ACC112 (cell line): ENCODE results near the gene PTCD3.

ENCODE experiments used
- H2AFZ ChIP-seq: fragments of 200-600 bp; sonication (generic); one replicate; pipeline ENCODE4 v1.6.0; 2017; ENCODE audit warnings: antibody characterized with exemption, low read length; ENCODE audit not compliant: unreplicated experiment
- H3K27ac ChIP-seq: fragments of 200-600 bp; sonication (generic); 2 replicates; pipeline ENCODE4 v1.5.1; 2014; ENCODE audit warnings: low read depth, mild to moderate bottlenecking, antibody characterized with exemption, low read length, moderate library complexity
- H3K27me3 ChIP-seq: fragments of 200-600 bp; sonication (generic); 2 replicates; pipeline ENCODE4 v1.6.1; 2014; ENCODE audit warnings: mild to moderate bottlenecking, antibody characterized with exemption, low read length, moderate library complexity, mixed read lengths; ENCODE audit not compliant: insufficient read depth
- H3K36me3 ChIP-seq: fragments of 200-600 bp; sonication (generic); 2 replicates; pipeline ENCODE4 v1.6.1; 2016; ENCODE audit warnings: mild to moderate bottlenecking, antibody characterized with exemption, low read length, moderate library complexity, mixed read lengths; ENCODE audit not compliant: insufficient read depth
- H3K4me1 ChIP-seq: fragments of 200-600 bp; sonication (generic); one replicate; pipeline ENCODE4 v1.6.1; 2016; ENCODE audit warnings: low read length, mixed read lengths; ENCODE audit not compliant: insufficient read depth, unreplicated experiment, control insufficient read depth
- H3K4me3 ChIP-seq: fragments of 200-600 bp; sonication (generic); 2 replicates; pipeline ENCODE4 v1.5.1; 2014; ENCODE audit warnings: mild to moderate bottlenecking, low read depth, low read length
- H3K79me2 ChIP-seq: fragments of 200-600 bp; sonication (generic); one replicate; pipeline ENCODE4 v1.6.0; 2016; ENCODE audit warnings: low read length; ENCODE audit not compliant: control insufficient read depth, unreplicated experiment, insufficient read depth

Gene PTCD3

DNA sequence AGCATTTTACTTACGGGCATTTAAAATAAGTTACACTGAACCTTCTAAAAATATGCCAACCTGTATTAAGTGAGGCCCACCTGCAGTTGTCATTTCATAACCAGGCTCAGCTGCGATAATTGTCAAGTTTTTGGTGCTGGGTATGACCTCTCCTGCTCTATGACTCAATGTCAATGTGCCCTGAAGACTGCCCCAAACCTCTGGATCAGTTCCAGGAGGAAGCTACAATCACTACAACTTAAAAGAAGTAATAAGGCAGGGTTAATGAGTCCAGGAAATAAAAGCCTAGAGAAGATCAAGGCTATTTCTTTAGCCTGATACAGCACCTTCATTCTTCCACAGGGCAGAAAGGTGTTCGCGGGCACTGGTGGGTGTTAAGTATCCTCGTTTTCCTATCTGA, 23.3 kb upstream of the PTCD3 start:
- H3K36me3 ChIP-seq = peaks cover 27% of the 10 kb centered on the region; the same call in 1 of the 2 replicates
- no peak overlapping the region for H2AFZ ChIP-seq
- no peaks in the 10 kb centered on the region for H3K27me3 ChIP-seq
- peaks cover 9% of the 10 kb centered on the region for H3K4me1 ChIP-seq
- no peaks in the 10 kb centered on the region for H3K79me2 ChIP-seq
- no peak overlapping the region for H3K27ac ChIP-seq
- H3K4me3 ChIP-seq = no peak overlapping the region

DNA sequence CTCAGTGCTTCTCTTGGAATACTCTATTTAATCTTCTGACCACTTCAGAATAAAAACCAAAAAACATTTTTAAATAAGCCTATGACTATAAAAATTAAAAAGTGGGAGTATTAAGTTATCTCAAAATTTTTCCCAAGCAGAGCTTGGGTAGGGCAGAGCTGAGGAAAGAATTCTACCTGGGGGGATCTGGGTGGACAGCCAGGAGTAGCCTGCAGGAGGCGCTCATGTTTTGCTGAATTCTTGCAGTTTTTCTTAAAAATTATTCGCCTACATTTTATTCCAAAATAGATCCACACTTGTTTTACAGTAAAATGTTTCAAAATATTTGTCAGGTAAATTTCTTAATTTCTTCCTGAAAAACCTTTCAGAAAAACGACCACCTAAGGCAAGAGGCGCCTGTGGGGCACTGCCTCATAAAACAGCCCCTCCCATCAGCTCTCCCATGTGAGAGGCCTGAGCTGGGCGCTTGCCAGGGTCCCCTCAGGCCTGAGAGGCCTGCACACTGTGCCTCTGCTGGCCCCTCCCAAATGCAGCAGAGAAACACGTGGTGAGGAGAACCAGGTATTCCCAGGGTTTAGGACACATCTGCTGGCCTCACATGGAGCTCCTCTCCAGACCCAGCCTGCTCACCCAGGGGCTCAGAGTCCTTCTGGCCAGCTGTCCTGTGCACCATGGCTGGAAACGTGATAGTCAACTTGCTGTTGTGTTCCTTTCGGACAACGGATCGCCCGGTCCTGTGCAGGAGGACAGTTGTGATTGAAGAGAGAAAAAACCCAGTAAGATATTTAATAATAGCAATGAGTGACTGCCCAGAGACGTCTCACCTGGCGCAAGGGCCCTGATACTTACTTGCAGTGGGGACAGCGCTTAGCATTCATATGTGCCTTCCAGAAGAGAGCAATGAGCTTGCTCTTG, 17.8 kb upstream of the PTCD3 start:
- Histone ChIP-seq H2AFZ (no peak overlapping the region), H3K36me3 (peaks cover 12% of the 10 kb centered on the region; the same call in 1 of the 2 replicates), H3K27me3 (no peaks in the 10 kb centered on the region), H3K27ac (no peak overlapping the region), H3K4me3 (no peak overlapping the region), H3K79me2 (no peaks in the 10 kb centered on the region), H3K4me1 (no peaks in the 10 kb centered on the region)

DNA sequence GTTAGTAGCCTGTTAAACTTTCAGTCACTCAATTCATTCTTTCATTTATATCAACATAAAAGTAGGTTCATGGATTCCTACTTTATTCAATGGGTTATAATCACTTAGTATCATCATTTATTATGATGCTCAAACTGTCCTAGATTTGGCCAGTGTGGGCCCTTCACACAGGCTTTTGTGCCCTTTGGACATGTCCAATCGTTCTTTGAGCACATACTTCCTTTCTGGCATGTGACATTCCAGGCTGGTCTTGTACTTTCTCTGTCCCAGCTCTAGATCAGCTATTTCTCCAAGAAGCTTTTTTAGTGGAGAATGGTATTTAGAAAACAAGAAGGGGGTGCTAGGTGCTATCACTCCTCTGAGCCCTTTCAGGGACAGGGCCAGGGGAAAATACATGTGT, 11.8 kb upstream of the PTCD3 start:
- H3K27me3 ChIP-seq = no peaks in the 10 kb centered on the region
- H3K36me3 ChIP-seq = peaks cover 27% of the 10 kb centered on the region
- no peak overlapping the region for H3K4me3 ChIP-seq
- H2AFZ ChIP-seq = no peak overlapping the region
- H3K79me2 ChIP-seq = peaks cover 17% of the 10 kb centered on the region
- peaks cover 7% of the 10 kb centered on the region for H3K4me1 ChIP-seq
- no peak overlapping the region for H3K27ac ChIP-seq

- Histone ChIP-seq H3K79me2 (peaks cover 36% of the 10 kb centered on the region), H2AFZ (no peak overlapping the region), H3K36me3 (peaks cover 41% of the 10 kb centered on the region), H3K27ac (peak overlapping the region; percentile 30; the same call in 1 of the 2 replicates), H3K4me1 (peaks cover 7% of the 10 kb centered on the region), H3K27me3 (no peaks in the 10 kb centered on the region), H3K4me3 (no peak overlapping the region)
Observed at GRCh38 chr2:86097114-86097896, 8.7 kb upstream of the PTCD3 start.

DNA sequence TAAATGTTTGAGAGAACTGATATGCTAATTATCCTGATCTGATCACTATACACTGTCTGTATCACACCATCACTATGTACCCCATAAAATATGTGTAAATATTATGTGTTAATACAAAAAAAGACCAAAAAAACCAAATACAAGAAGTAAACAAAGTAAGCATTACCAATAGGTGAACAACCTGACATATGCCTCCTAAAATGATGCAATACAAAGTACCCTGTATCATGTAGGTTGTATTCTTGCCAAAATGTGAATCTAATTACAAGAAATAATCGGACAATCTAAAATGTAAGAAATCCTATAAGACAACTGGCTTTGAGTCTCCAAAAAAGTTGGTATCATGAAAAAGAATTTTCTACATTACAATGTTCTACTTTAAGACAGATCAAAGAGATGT, 8.1 kb upstream of the PTCD3 start:
- Histone ChIP-seq H3K79me2 (peaks cover 42% of the 10 kb centered on the region), H3K36me3 (peaks cover 47% of the 10 kb centered on the region), H3K27ac (no peak overlapping the region), H3K4me1 (peaks cover 7% of the 10 kb centered on the region), H3K27me3 (no peaks in the 10 kb centered on the region), H3K4me3 (no peak overlapping the region), H2AFZ (no peak overlapping the region)

GRCh38 chr2:86102157-86102556, 3.9 kb upstream of the PTCD3 start:
- peaks cover 15% of the 10 kb centered on the region for H3K4me1 ChIP-seq
- H3K27me3 ChIP-seq = no peaks in the 10 kb centered on the region
- H3K79me2 ChIP-seq = peaks cover 66% of the 10 kb centered on the region
- H3K36me3 ChIP-seq = peaks cover 37% of the 10 kb centered on the region
- no peak overlapping the region for H3K4me3 ChIP-seq
- H2AFZ ChIP-seq = no peak overlapping the region
- no peak overlapping the region for H3K27ac ChIP-seq

DNA sequence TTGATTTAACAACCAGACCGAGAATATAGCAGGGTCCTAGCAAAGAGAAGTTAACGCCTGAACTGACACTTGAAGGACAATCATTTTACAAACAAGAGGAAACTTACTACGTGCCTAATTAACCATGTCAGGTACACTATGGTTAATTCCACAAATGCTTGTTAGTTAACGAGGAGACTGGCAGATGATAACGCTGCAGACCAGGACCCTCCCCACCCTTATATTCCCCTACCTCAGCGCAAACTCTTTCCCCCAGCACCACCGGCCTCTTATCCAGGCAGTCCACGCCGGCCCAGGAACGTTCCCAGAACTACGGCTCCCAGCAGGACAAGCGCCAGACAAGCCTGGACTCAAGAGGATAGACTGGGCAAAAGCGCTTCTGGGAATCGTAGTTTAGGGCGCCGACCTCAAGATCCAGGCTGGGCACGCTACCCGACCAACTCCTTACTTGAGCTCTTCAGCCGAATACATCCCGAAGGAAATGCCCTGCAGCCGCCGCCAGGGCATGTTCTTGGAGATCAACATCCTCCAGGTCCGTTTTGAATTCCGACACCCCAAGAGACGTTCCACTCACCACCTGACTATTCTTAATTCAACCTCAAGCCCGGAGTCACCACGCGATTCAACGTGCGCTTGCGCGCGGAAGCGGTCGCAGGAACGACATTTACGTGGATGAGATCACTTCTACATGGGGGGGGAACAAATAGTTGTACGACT, 625 bp upstream of the PTCD3 start, which contains the start of gene POLR1A:
Gene POLR1A (minus strand): TSS at position 635 of the 717 bp plus-strand sequence. CDS start 110 bp downstream, at position 525.
- Histone ChIP-seq H3K27me3 (no peaks in the 10 kb centered on the region), H2AFZ (peak within 1 kb of the TSS; percentile 100), H3K4me1 (peaks cover 25% of the 10 kb centered on the region), H3K4me3 (peak within 1 kb of the TSS; percentile 100), H3K79me2 (peaks cover 89% of the 10 kb centered on the region), H3K27ac (peak within 1 kb of the TSS; percentile 76), H3K36me3 (peaks cover 34% of the 10 kb centered on the region)

GRCh38 chr2:86107031-86107430, 996 bp downstream of the PTCD3 start:
- Histone ChIP-seq H3K4me3 (peak overlapping the region; percentile 100), H3K27me3 (no peaks in the 10 kb centered on the region), H2AFZ (peak overlapping the region; percentile 100), H3K79me2 (peaks cover 85% of the 10 kb centered on the region), H3K4me1 (peaks cover 25% of the 10 kb centered on the region), H3K36me3 (peaks cover 36% of the 10 kb centered on the region), H3K27ac (peak overlapping the region; percentile 76; the same call in 1 of the 2 replicates)

- Histone ChIP-seq H2AFZ (no peak overlapping the region), H3K4me1 (peaks cover 3% of the 10 kb centered on the region), H3K27ac (no peak overlapping the region), H3K36me3 (peaks cover 40% of the 10 kb centered on the region), H3K4me3 (no peak overlapping the region), H3K79me2 (peaks cover 18% of the 10 kb centered on the region), H3K27me3 (no peaks in the 10 kb centered on the region)
Observed at GRCh38 chr2:86118130-86118529, 12.1 kb downstream of the PTCD3 start.

GRCh38 chr2:86123328-86123925, 17.4 kb downstream of the PTCD3 start:
- H3K79me2 ChIP-seq = no peaks in the 10 kb centered on the region
- H2AFZ ChIP-seq = no peak overlapping the region
- H3K4me3 ChIP-seq = no peak overlapping the region
- no peaks in the 10 kb centered on the region for H3K27me3 ChIP-seq
- H3K36me3 ChIP-seq = peaks cover 59% of the 10 kb centered on the region
- no peak overlapping the region for H3K27ac ChIP-seq
- H3K4me1 ChIP-seq = no peaks in the 10 kb centered on the region
